ENCODE measurements around the gene SLC51B.
"Not testable (repeated sequence)": the region's sequence is repeated elsewhere in the genome, so short reads cannot be mapped to it uniquely, and the experiment has no call there.

The SLC51B gene

DNA sequence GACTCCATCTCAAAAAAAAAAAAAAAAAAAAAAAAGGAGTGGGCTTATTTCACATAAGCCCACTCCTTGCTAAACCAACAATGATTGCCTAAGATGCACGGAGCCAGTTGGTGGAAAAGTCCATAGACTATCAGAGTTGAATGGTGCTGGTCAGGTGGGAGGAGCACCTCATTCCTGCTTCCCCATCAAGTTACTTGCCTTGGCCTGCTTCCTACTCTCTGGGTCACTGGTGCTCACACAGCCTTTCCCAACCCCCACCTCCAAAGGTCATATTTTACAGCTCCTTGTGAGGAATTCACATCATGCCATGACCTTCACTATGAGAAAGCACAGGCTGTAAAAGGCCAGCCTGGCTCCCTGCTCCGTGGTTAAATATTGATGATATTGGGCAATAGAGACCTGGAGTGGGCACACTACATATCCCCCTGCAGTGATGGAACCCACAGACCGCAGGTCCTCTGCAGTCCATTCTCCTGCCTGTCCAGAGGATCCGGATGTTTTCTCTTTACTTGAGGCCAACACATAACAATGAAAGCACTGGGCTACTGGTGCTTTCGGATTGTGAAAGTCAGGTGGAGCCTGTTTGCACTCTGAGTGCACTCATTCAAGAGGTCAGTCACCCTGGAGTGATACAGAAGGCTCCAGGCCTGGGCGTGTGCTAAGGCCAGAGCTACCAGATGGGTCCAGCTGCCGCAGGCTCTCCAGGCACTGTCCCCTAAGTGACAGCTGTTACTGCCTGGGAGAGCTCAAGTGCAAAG is at the start of gene SLC51B:
TSS of gene SLC51B (plus strand) at position 664 of the 758 bp plus-strand sequence. CDS start 4,618 bp downstream, outside the sequence.
- FAIRE-seq = no peak

GRCh38 chr15:64997066-64997465 is 48.1 kb upstream of the SLC51B start:
- FAIRE-seq = no peak

DNA sequence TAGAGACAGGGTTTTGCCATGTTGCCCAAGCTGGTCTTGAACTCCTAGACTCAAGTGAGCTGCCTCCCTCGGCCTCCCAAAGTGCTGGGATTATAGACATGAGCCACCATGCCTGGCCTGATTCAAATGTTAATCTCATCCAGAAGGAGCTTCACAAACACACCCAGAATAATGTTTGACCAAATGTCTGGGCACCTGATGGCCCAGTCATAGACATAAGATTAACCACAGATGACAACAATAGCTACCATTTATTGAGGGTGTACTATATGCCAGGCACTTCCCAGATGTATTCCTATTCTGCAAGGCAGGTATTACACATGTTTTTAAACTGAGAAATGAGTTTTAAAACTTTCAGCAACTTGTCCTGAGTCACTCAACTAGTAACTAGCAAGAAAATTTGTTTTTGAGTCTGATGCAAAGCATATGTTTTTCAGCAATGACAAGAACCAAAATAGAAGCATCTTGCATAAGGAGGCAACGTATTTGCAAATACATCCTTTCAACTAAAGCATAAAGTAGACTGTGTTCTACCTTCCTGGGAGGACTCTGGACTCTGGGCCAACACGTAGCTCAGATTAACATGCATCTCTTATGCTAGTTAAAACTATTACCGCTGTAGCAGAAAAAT is 47.3 kb upstream of the SLC51B start:
- FAIRE-seq = no peak

DNA sequence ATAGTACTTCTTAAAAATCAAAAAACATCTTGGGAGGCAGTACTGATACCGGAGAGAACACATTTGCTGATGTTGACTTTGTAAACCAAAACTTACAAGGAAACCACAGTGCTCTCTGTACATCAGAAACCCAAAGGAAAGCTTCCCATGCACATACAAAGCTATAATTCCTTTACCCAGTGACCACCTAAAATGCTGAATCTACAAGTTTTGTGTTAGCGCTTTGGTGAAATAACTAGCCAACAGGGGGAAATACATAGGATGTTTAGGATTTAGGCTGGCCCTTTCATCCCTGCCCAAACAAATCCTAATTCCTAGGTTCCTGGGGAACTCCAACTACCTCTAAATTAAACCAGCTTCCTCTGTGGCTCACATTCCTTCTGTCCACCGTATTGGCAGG is 40.2 kb upstream of the SLC51B start:
- FAIRE-seq = no peak

DNA sequence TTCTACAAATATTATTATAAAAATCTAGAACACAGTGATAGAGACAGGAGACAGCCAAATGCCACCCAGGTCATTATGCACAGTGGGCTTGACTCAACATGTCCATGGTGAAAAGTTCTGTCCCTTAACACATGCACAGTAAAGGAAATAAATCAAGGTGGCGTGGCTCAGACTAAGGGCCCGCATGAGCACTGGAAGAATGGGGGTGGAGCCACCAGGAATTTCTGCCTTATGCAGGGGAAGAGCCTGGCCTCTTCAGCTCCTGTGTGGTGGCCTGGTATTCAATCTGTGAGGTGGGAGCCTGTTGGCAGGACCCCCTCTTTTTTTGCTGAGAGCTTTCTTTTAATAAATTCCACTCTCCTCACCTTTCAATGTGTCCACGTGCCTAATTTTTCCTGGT is 38.3 kb upstream of the SLC51B start:
- no peak for FAIRE-seq

DNA sequence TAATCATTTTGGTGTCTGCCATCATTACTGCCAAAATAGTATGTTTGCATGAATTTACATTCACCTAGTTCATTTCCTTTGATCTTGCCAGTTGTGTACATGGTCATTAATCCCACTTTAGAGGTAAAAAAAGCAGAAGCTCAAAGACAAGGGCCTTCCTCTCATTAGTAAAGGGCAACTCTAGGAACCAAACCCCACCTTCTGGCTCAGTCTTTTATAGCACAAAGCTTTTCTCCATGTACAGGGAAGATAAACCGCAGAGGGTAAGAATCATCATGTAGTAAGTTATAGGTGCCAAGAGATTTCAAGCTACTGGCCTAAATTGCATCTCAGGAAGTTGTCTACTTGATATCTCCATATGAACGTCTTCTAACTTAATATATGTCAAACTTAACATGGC is 36.2 kb upstream of the SLC51B start:
- no peak for FAIRE-seq

DNA sequence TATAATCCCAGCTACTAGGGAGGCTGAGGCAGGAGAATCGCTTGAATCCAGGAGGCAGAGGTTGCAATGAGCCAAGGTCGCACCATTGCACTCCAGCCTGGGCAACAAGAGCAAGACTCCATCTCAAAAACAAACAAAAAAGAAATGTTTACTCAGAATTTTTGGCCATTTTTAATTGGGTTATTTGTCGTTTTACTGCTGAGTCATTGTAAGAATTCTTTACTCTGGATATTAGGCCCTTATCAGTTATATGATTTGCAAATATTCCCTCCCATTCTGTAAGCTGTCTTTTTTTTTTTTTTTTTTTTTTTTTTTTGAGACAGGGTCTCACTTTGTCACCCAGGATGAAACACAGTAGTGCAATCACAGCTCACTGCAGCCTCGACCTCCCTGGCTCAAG is 34.0 kb upstream of the SLC51B start:
- FAIRE-seq = not testable (repeated sequence)

- FAIRE-seq = no peak
Observed at GRCh38 chr15:65020419-65020818, 24.8 kb upstream of the SLC51B start.

DNA sequence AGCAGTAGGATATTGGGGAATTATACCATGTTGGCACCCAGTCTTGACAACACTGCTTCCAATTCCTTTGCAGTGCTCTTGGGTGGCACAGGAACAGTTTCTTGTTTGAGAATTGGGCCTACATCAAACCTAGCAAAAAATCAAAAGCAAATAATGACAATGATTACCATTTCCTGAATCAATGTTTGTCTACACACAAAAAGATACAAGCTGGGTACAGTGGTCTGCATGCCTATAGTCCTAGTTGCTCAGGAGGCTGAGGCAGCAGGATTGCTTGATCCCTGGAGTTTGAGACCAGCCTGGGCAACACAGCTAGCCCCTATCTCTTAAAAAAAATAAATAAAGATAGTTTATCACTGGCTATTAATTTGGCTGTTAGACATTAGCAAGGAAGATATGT is 23.7 kb upstream of the SLC51B start:
- FAIRE-seq = no peak

GRCh38 chr15:65026756-65027155 is 18.4 kb upstream of the SLC51B start:
- no peak for FAIRE-seq

DNA sequence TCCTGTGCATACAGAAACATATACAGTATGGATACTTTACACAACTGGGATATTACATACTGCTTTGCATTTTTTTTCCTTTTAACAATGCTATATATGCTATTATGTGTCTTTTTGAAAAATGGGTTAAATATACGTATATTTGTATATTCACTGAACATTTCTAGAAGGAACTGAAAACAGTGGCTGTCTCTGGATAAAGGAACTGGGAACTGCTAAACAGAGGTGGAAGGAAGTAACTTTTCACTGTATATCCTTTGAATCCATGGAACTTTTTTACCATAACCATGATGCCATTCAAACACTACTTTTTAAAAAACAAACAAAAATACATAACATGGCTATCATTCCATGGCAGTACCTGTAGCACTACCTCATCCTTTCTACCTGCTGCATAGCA is 17.6 kb upstream of the SLC51B start:
- no peak for FAIRE-seq

- FAIRE-seq = no peak
Observed at GRCh38 chr15:65028338-65028737, 16.8 kb upstream of the SLC51B start.

DNA sequence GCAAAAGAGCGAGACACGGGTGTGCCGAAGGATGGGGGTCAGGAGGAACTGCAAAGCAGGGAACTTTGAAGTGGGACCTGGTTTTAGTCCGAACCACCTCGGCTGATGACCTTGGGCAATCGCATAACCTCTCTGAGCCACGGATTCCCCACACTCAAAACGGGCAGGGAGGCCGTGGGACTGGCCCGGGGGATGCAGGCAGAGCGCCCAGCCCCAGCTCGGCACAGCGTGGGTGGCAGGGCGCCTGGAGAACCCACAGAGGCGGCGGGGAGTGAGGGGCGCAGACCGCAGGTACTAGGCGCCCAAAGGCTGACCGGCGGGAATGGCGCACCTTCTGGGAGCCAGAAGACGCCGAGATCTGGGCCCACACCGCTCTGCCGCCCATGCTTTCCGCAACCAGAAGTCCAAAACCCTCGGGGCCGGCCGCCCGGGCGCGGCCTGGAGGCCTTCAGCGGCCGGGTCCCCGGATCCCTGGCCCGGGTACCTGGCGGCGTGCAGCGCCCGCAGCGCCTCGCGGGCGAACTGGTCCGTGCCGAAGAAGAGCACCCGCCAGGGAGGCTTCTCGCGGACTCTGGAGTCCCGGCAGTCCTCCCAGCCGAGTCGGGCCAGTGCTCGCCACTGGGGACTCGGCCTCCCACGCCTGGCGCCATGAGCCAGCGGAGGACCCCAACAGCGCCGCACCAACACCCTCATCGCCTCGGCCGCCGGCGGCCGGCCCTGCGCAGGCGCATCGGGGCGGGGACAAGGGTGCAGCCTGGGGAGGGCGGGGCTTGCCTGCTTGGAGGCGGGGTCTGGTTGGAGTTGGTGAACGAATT is 16.1 kb upstream of the SLC51B start, which contains the start of gene MTFMT:
TSS of gene MTFMT (minus strand) at position 719 of the 815 bp plus-strand sequence. CDS start at position 693, 26 bp downstream.
- no peak for FAIRE-seq

GRCh38 chr15:65029736-65030208 is 15.4 kb upstream of the SLC51B start:
- FAIRE-seq = no peak

DNA sequence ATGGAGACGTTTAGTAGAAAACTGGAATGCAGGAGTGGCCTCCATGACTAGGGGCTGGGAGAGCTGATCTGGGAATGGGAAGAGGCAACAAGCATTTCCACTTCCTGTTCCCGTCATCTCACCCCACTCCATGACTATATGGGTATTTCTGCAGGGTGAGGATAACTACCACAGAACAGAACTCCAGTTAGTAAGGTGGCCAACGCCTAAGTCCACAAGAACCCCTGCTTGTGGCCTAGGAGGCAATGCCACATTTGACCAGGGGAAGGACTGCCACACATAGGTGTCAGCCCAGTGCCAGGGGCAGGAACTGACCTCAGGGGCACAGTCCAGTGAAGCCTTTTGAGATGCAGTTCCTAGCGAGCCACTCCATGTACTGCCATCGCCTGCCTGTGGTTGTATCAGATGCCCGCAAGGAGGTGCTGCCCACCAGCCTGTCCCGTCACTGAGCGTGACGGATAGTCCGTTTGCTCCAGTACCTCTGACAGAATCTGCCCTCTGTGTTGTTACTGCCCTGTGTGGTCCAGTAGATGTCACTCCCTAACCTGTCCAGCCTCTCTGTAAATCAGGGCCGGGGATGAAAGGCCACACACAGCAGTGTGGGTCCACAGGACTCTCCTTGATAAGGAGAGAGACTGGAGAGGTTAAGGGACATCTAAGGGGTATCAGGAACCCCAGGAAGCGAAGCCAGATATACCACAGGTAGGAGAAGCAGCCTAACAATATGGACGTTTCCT is 12.2 kb upstream of the SLC51B start:
- no peak for FAIRE-seq

DNA sequence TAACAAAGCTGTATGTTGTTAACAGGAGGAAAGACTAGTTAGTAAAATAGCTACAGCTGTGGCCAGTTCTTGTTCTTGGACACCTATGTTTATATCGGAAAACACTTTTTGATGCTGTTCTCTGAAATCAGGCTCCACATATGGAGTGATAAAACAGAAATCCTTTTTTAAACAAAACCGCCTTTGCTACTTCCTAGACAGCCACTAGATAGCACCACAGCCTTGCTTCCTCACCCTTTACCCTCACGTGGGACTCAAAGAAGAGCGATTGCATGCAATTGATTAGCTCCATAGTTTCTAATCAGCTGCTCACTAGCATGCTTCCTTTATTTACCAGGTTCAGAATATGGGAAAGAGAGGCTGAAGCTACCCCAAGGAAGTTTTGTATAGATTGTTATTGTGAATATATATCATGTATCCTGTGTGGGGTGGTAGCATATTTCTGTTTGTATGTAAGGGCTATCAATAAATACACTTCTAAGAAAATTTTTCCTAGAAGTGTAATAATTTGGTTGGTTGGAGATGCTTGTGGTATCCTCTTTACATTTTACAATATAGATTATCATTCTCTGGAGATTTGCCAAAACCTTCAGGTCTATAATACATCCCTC is 11.4 kb upstream of the SLC51B start:
- peak; percentile 49 for FAIRE-seq

GRCh38 chr15:65034719-65035118 is 10.5 kb upstream of the SLC51B start:
- FAIRE-seq = no peak

DNA sequence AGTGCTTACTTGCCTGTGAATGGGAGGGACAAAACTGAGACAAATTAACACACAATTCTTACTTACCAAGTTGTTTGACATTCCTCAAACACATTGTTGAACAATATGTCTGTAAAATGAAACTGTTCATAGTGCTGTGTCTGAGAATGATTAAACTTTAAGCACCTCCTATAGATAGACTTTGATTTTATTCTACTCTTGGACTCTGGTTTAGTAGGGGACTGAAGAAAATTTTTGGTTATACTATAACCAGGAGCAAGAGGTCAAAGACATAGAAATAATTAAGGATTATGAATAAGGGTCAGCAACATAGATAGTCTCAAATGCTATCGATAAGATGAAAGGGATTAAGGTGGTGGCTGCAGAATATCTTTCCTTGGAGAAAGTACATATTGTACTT is 7.9 kb upstream of the SLC51B start:
- no peak for FAIRE-seq

GRCh38 chr15:65038428-65038827 is 6.8 kb upstream of the SLC51B start:
- no peak for FAIRE-seq

GRCh38 chr15:65038836-65039235 is 6.4 kb upstream of the SLC51B start:
- no peak for FAIRE-seq

DNA sequence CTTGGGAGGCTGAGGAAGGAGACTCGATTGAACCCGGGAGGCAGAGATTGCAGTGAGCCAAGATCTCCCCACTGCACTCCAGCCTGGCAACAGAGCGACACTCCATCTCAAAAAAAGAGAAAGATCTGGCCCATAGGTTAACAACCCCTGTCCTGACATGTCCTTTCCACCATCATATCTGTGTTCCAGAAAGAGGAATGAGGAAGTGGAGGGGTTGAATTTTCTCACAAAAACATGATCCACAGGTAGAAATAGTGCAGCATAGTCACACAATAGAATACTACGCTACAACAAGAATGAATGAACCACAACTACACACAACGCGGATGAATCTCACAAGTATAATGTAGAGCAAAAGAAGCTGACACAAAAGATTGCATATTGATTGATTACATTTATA is 4.7 kb upstream of the SLC51B start:
- no peak for FAIRE-seq

DNA sequence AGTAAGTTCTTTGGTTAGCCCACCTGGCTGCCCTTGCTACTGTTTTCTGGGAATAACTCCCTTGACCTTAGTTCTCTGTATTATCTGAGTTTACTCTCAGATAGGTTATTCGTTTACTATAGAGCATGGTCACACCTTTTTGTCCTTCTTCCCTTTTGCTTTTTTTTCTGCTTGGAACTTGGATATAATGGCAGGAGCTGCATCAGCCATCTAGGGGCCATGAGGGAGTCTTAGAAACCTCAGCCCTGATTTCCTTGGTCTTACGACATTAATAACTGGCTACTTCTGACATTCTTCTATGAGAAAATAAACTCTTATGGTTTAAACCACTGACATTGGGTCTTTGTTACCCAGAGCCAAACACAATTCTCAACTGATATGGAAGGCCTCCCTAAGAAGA is 3.4 kb upstream of the SLC51B start:
- no peak for FAIRE-seq
